Esophagus squamous epithelium (tissue), 5 donors: ENCODE results near the gene RCOR1. TPM values are rescaled to one million over a fixed set of nuclear protein-coding genes. Genes with fewer than 3 reads are reported as not detected.

ENCODE experiments used
- DNase-seq: peaks from one replicate; lab custom pipeline; 2025; lab: John Stamatoyannopoulos, UW
- H3K27ac ChIP-seq, 4 donors: fragments of 200-600 bp; sonication (generic); one replicate each; pipeline ENCODE4 v1.5.1; 2016 to 2019; ENCODE audit warnings: mild to moderate bottlenecking in 1 of 4
- H3K27me3 ChIP-seq, 4 donors: fragments of 200-600 bp; sonication (generic); 1 replicate in 3 of 4; 2 replicates in 1 of 4; pipeline versions ENCODE4 v1.5.1 to v1.6.0; 2017 to 2021; ENCODE audit warnings: antibody characterized with exemption in 1 of 4
- H3K36me3 ChIP-seq, 3 donors: fragments of 200-600 bp; sonication (generic); one replicate each; pipeline ENCODE4 v1.5.1; 2016 to 2019
- H3K4me1 ChIP-seq, 3 donors: fragments of 200-600 bp; sonication (generic); one replicate each; pipeline ENCODE4 v1.5.1; 2017 to 2019
- H3K4me3 ChIP-seq, 4 donors: fragments of 200-600 bp; sonication (generic); 1 replicate in 3 of 4; 2 replicates in 1 of 4; pipeline ENCODE4 v1.5.1; 2016 to 2019; ENCODE audit warnings: mild to moderate bottlenecking in 2 of 4, moderate library complexity in 1 of 4
- H3K9me3 ChIP-seq, 3 donors: fragments of 200-600 bp; sonication (generic); one replicate each; pipeline ENCODE4 v1.5.1; 2016 to 2019
- CTCF ChIP-seq, 6 experiments: fragments of 450-650 bp in 4 of 6; fragments of 200-600 bp in 2 of 6; sonication (generic) in 2 of 6; IDR thresholded peaks; one replicate each; pipeline ENCODE4 v1.5.1; 2016 to 2019; ENCODE audit warnings: antibody characterized with exemption in 6 of 6, mild to moderate bottlenecking in 4 of 6, moderate library complexity in 4 of 6
- POLR2A ChIP-seq, 4 donors: fragments of 450-650 bp; IDR thresholded peaks; one replicate each; pipeline ENCODE4 v1.6.1; 2017; ENCODE audit warnings: antibody characterized with exemption in 4 of 4, mild to moderate bottlenecking in 4 of 4, moderate library complexity in 3 of 4
- WGBS, 2 donors: methylation state at CpG; one replicate each; pipeline ENCODE4 v1.1.5; 2018; 5-methylcytosine and 5-hydroxymethylcytosine counted together
- intact Hi-C: fragments of 100-400 bp; cut with DNase I; formaldehyde crosslinking; loops from one replicate; pipeline ENCODE4 v1.15.0; 2022
- total RNA-seq, 4 donors: library from RNA; depleted of rRNA; stranded (reverse); fragments of >200 nt; gene quantifications; one replicate each; pipeline ENCODE4 v1.1.0, GENCODE V29; 2016
- donor health status: DM: yes; HTN: yes; CAD: no.

RCOR1 gene
- total RNA-seq, 4 donors from 2014 or later = 25.6 to 56.9 (median 35.2) TPM

GRCh38 chr14:102584871-102585869 lies 7.3 kb upstream of the RCOR1 start:
- H3K27ac ChIP-seq = no peak overlapping the region
- no peaks in the 10 kb centered on the region for H3K36me3 ChIP-seq
- no peaks in the 10 kb centered on the region for H3K27me3 ChIP-seq
- H3K4me1 ChIP-seq = peaks cover 0 to 24% (median 0%) of the 10 kb centered on the region in 3 donors
- no peak for DNase-seq
- H3K9me3 ChIP-seq = no peaks in the 10 kb centered on the region
- 65 to 75% methylated on average over 15 to 18 of the region's 24 CpGs for WGBS, 2 donors
- intact Hi-C loops = no loop called here
- H3K4me3 ChIP-seq = no peak overlapping the region
- no peak for TF ChIP-seq POLR2A (IDR thresholded peaks at IDR 0.05)
- no peak for TF ChIP-seq CTCF (IDR thresholded peaks at IDR 0.05)

DNA sequence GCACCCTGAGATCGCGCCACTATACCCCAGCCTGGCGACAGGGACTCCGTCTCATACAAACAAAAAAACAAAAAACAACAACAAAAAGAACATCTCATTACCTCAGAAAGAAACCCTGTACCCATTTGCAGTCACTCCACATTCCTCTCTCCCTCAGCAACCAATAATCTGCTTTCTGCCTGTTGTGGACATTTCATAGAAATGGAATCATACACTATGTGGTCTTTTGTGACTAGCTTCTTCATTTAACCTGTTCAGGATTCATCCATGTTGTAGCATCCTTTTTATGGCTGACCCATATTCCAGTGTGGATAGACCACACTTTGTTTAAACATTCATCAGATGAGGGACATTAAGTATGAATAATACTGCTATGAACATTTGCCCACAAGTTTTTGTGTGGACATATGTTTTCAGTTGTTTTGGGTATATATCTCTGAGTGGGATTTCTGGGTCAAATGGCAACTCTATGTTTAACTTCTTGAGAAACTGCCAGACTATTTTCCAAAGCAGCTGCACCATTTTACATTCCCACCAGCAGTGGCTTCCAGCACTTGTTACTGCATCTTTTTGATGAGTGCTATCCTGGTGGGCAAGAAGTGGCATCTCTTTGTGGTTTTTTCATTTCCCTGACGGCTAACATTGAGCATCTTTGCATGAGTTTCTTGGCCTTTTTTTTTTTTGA lies 5.9 kb upstream of the RCOR1 start:
- DNase-seq = no peak
- no peaks in the 10 kb centered on the region for H3K27me3 ChIP-seq
- 84 to 86% methylated on average over 5 of the region's 5 CpGs for WGBS, 2 donors
- no peaks in the 10 kb centered on the region for H3K36me3 ChIP-seq
- peaks cover 4 to 31% (median 6%) of the 10 kb centered on the region in 3 donors for H3K4me1 ChIP-seq
- intact Hi-C loops = no loop called here
- H3K4me3 ChIP-seq = no peak overlapping the region
- H3K9me3 ChIP-seq = no peaks in the 10 kb centered on the region
- H3K27ac ChIP-seq = no peak overlapping the region
- TF ChIP-seq CTCF (IDR thresholded peaks at IDR 0.05) (no peak), POLR2A (IDR thresholded peaks at IDR 0.05) (no peak)

GRCh38 chr14:102588821-102589220 lies 3.6 kb upstream of the RCOR1 start:
- Histone ChIP-seq H3K27ac (no peak overlapping the region), H3K4me1 (peaks cover 4 to 36% (median 6%) of the 10 kb centered on the region in 3 donors), H3K36me3 (no peaks in the 10 kb centered on the region), H3K27me3 (no peaks in the 10 kb centered on the region), H3K4me3 (no peak overlapping the region), H3K9me3 (no peaks in the 10 kb centered on the region)
- no peak for DNase-seq
- TF ChIP-seq POLR2A (IDR thresholded peaks at IDR 0.05) (no peak), CTCF (IDR thresholded peaks at IDR 0.05) (no peak)
- WGBS, 2 donors = 32 to 56% methylated on average over 3 of the region's 3 CpGs
- intact Hi-C loops = no loop called here

GRCh38 chr14:102589761-102590290 lies 2.6 kb upstream of the RCOR1 start:
- Histone ChIP-seq H3K4me3 (no peak overlapping the region), H3K4me1 (peaks cover 4 to 45% (median 9%) of the 10 kb centered on the region in 3 donors), H3K36me3 (no peaks in the 10 kb centered on the region), H3K27ac (peak overlapping the region; percentile 96 to 100 (median 100)), H3K9me3 (no peaks in the 10 kb centered on the region), H3K27me3 (no peaks in the 10 kb centered on the region)
- TF ChIP-seq POLR2A (IDR thresholded peaks at IDR 0.05) (no peak), CTCF (IDR thresholded peaks at IDR 0.05) (no peak)
- intact Hi-C loops = loop anchor here (5.0 kb wide), 1 partner anchor 68 kb away; no protein-coding TSS in a partner anchor
- DNase-seq = no peak
- WGBS, 2 donors = 72% methylated on average over 12 of the region's 12 CpGs
